ENCODE results near the gene TMEM243. TPM values are rescaled to one million over a fixed set of nuclear protein-coding genes. Genes with fewer than 3 reads are reported as not detected.

The TMEM243 gene
- total RNA-seq, 1 donor from 2014 or later = 22.5 TPM

- Mint-ChIP-seq H3K4me1 (no peaks in the 10 kb centered on the region), H3K36me3 (peaks cover 55% of the 10 kb centered on the region), H3K4me3 (no peak overlapping the region), H3K27me3 (ENCODE audit: low read depth) (no peaks in the 10 kb centered on the region), H3K27ac (no peak overlapping the region), H3K9me3 (no peaks in the 10 kb centered on the region)
- no peak for DNase-seq (ENCODE audit: low spot score in 2 of 2, unreplicated experiment in 2 of 2)
- no peak for TF ChIP-seq CTCF (IDR thresholded peaks at IDR 0.05; ENCODE audit: unreplicated experiment)
Observed at GRCh38 chr7:87188930-87189329, 30.6 kb downstream of the TMEM243 start.

- Mint-ChIP-seq H3K9me3 (no peaks in the 10 kb centered on the region), H3K27ac (no peak overlapping the region), H3K4me1 (no peaks in the 10 kb centered on the region), H3K4me3 (no peak overlapping the region), H3K27me3 (ENCODE audit: low read depth) (no peaks in the 10 kb centered on the region), H3K36me3 (peaks cover 58% of the 10 kb centered on the region)
- no peak for TF ChIP-seq CTCF (IDR thresholded peaks at IDR 0.05; ENCODE audit: unreplicated experiment)
- no peak for DNase-seq (ENCODE audit: low spot score in 2 of 2, unreplicated experiment in 2 of 2)
Observed at GRCh38 chr7:87187120-87187519, 32.4 kb downstream of the TMEM243 start.

- Mint-ChIP-seq H3K4me3 (no peak overlapping the region), H3K27me3 (ENCODE audit: low read depth) (no peaks in the 10 kb centered on the region), H3K27ac (no peak overlapping the region), H3K36me3 (peaks cover 45% of the 10 kb centered on the region), H3K9me3 (no peaks in the 10 kb centered on the region), H3K4me1 (no peaks in the 10 kb centered on the region)
- no peak for TF ChIP-seq CTCF (IDR thresholded peaks at IDR 0.05; ENCODE audit: unreplicated experiment)
- DNase-seq (ENCODE audit: low spot score in 2 of 2, unreplicated experiment in 2 of 2) = no peak
Observed at GRCh38 chr7:87179180-87179579, 40.4 kb downstream of the TMEM243 start.

GRCh38 chr7:87178320-87178719 is 41.2 kb downstream of the TMEM243 start:
- Mint-ChIP-seq H3K4me3 (no peak overlapping the region), H3K36me3 (peaks cover 43% of the 10 kb centered on the region), H3K9me3 (no peaks in the 10 kb centered on the region), H3K27ac (no peak overlapping the region), H3K4me1 (no peaks in the 10 kb centered on the region), H3K27me3 (ENCODE audit: low read depth) (no peaks in the 10 kb centered on the region)
- no peak for TF ChIP-seq CTCF (IDR thresholded peaks at IDR 0.05; ENCODE audit: unreplicated experiment)
- no peak for DNase-seq (ENCODE audit: low spot score in 2 of 2, unreplicated experiment in 2 of 2)

- no peak for DNase-seq (ENCODE audit: low spot score in 2 of 2, unreplicated experiment in 2 of 2)
- Mint-ChIP-seq H3K4me3 (no peak overlapping the region), H3K4me1 (no peaks in the 10 kb centered on the region), H3K36me3 (peaks cover 48% of the 10 kb centered on the region), H3K27ac (no peak overlapping the region), H3K9me3 (no peaks in the 10 kb centered on the region), H3K27me3 (ENCODE audit: low read depth) (no peaks in the 10 kb centered on the region)
- no peak for TF ChIP-seq CTCF (IDR thresholded peaks at IDR 0.05; ENCODE audit: unreplicated experiment)
Observed at GRCh38 chr7:87173471-87173870, 46.1 kb downstream of the TMEM243 start.

- H3K9me3 Mint-ChIP-seq = no peaks in the 10 kb centered on the region
- no peaks in the 10 kb centered on the region for H3K4me1 Mint-ChIP-seq
- H3K36me3 Mint-ChIP-seq = peaks cover 56% of the 10 kb centered on the region
- H3K27me3 Mint-ChIP-seq (ENCODE audit: low read depth) = no peaks in the 10 kb centered on the region
- no peak for DNase-seq (ENCODE audit: low spot score in 2 of 2, unreplicated experiment in 2 of 2)
- no peak for TF ChIP-seq CTCF (IDR thresholded peaks at IDR 0.05; ENCODE audit: unreplicated experiment)
- no peak overlapping the region for H3K4me3 Mint-ChIP-seq
- no peak overlapping the region for H3K27ac Mint-ChIP-seq
Observed at GRCh38 chr7:87171282-87171934, 48.1 kb downstream of the TMEM243 start.
